Breast epithelium (tissue), 3 donors: ENCODE results near the gene HMCN2.

Source experiments
- POLR2A ChIP-seq: fragments of 450-650 bp; IDR thresholded peaks from one replicate; pipeline ENCODE4 v1.6.1; 2016; ENCODE audit warnings: antibody characterized with exemption, mild to moderate bottlenecking, moderate library complexity
- POLR2AphosphoS5 ChIP-seq, 3 donors: sonication (generic); formaldehyde crosslinking; IDR thresholded peaks; one replicate each; pipeline ENCODE4 v1.6.1; 2017; ENCODE audit warnings: antibody characterized with exemption in 3 of 3
- TF ChIP-seq, protein P1 (sequence below), 3 donors: fragments of 450-650 bp; IDR thresholded peaks; one replicate each; pipeline ENCODE4 v1.5.1; 2016 to 2017; ENCODE audit warnings: antibody characterized with exemption in 3 of 3, mild to moderate bottlenecking in 3 of 3, moderate library complexity in 3 of 3

DNA sequence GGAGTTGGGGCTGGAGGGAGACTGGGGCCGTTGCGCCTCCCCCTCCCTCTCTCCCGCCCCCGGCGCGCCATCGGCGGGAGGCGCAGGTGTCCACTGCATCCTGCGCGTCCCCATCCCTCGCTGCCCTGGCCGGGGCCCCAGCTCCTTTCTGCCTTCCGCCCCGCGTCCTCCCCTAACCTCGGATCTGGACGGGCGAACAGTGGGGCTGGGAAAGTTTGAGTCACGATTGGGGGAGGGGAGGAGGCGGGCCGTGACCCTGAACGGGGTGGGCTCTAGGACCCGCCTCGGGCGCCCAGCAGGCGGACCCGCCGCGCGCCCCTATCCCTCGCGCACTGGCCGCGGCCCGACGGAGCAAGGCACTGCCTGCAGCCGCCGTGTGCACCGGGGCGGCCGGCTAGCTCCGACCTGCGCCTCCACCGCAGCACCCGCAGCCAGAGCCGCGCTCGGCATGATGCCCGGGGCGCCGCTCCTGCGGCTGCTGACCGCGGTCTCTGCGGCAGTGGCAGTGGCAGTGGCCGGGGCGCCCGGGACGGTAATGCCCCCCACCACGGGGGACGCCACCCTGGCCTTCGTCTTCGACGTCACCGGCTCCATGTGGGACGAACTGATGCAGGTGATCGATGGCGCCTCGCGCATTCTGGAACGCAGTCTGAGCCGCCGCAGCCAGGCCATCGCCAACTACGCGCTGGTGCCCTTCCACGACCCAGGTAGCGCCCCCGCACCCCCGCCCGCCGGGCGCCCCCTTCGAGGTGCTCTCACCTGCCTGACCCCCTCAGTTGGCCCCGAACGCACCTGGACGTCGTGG is at the start of gene HMCN2:
- TF ChIP-seq, protein P1, sequence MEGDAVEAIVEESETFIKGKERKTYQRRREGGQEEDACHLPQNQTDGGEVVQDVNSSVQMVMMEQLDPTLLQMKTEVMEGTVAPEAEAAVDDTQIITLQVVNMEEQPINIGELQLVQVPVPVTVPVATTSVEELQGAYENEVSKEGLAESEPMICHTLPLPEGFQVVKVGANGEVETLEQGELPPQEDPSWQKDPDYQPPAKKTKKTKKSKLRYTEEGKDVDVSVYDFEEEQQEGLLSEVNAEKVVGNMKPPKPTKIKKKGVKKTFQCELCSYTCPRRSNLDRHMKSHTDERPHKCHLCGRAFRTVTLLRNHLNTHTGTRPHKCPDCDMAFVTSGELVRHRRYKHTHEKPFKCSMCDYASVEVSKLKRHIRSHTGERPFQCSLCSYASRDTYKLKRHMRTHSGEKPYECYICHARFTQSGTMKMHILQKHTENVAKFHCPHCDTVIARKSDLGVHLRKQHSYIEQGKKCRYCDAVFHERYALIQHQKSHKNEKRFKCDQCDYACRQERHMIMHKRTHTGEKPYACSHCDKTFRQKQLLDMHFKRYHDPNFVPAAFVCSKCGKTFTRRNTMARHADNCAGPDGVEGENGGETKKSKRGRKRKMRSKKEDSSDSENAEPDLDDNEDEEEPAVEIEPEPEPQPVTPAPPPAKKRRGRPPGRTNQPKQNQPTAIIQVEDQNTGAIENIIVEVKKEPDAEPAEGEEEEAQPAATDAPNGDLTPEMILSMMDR (IDR thresholded peaks at IDR 0.05), result no peak
- TF ChIP-seq POLR2AphosphoS5 (IDR thresholded peaks at IDR 0.05) (no peak), POLR2A (no peak)
